Measurements from ENCODE around the gene PPM1L.

DNA sequence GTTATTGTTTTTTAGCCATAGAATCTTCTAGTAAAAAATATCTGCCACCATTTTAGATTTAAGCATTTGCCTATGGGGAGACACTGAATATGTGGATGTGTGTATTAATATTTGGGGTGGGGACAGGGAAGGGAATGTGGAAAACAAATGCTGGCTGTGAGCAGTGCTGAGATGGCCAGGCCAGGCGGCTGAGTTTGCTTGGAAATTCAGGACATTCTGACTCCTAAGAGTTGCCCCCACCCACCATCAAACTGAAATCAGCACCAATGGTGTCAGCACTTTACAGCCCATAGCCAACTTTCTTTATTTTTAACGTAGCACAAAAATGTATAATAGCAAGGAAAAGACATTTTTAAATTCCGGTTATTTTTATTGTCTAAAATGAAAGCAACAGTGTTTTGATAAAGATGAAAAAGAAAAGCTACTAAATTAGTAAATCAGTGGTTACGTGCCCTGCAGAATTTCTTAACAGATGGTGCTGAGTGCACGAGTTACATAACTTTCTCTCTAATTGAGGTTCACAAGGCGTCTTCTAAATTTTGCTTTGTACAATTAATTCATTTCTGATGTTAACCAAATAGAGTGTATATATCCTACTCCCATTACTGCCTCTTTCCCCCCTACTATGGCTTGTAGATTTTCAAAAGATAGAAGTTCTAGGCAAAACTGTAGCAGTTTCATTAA lies 315.1 kb downstream of the PPM1L start:
- TF ChIP-seq, protein P1, sequence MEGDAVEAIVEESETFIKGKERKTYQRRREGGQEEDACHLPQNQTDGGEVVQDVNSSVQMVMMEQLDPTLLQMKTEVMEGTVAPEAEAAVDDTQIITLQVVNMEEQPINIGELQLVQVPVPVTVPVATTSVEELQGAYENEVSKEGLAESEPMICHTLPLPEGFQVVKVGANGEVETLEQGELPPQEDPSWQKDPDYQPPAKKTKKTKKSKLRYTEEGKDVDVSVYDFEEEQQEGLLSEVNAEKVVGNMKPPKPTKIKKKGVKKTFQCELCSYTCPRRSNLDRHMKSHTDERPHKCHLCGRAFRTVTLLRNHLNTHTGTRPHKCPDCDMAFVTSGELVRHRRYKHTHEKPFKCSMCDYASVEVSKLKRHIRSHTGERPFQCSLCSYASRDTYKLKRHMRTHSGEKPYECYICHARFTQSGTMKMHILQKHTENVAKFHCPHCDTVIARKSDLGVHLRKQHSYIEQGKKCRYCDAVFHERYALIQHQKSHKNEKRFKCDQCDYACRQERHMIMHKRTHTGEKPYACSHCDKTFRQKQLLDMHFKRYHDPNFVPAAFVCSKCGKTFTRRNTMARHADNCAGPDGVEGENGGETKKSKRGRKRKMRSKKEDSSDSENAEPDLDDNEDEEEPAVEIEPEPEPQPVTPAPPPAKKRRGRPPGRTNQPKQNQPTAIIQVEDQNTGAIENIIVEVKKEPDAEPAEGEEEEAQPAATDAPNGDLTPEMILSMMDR (IDR thresholded peaks at IDR 0.05), result no peak
- no peak for TF ChIP-seq POLR2A (IDR thresholded peaks at IDR 0.05; ENCODE audit: low read depth)
